Activated naive CD8-positive, alpha-beta T cell (primary cell): ENCODE results near the gene FAH.
"Not testable (repeated sequence)": the region's sequence is repeated elsewhere in the genome, so short reads cannot be mapped to it uniquely, and the experiment has no call there.

Source experiments
- H3K27ac Mint-ChIP-seq: one replicate; pipeline ENCODE4 v1.8.0; 2021; ENCODE audit warnings: mixed read lengths
- H3K27me3 Mint-ChIP-seq: one replicate; pipeline ENCODE4 v1.8.0; 2021; ENCODE audit warnings: mixed read lengths
- H3K36me3 Mint-ChIP-seq: one replicate; pipeline ENCODE4 v1.8.0; 2021; ENCODE audit warnings: mixed read lengths
- H3K4me1 Mint-ChIP-seq: one replicate; pipeline ENCODE4 v1.8.0; 2021; ENCODE audit warnings: low read depth, mixed read lengths
- H3K4me3 Mint-ChIP-seq: one replicate; pipeline ENCODE4 v1.8.0; 2021; ENCODE audit warnings: mild to moderate bottlenecking, mixed read lengths
- H3K9me3 Mint-ChIP-seq: one replicate; pipeline ENCODE4 v1.8.0; 2021; ENCODE audit warnings: low read depth, mixed read lengths

FAH gene

DNA sequence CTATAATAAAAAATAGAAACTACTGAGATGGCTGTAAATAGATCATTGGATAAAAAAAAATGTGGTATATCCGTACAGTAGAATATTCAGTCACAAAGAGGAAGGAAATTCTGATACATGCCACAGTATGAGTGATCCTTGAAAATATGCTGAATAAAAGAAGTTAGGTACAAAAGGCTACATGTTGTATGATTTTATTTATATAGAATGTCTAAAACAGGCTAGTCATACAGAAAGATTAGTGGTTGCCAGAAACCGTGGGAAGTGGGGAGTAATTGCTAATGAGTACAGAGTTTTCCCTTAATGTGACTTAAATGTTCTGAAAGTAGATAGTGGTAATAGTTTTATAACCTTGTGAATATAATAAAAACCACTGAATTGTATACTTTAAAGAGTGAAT, 24.9 kb upstream of the FAH start:
- no peaks in the 10 kb centered on the region for H3K4me1 Mint-ChIP-seq
- H3K9me3 Mint-ChIP-seq = no peaks in the 10 kb centered on the region
- no peaks in the 10 kb centered on the region for H3K27me3 Mint-ChIP-seq
- no peak overlapping the region for H3K27ac Mint-ChIP-seq
- peaks cover 15% of the 10 kb centered on the region for H3K36me3 Mint-ChIP-seq
- no peak overlapping the region for H3K4me3 Mint-ChIP-seq

DNA sequence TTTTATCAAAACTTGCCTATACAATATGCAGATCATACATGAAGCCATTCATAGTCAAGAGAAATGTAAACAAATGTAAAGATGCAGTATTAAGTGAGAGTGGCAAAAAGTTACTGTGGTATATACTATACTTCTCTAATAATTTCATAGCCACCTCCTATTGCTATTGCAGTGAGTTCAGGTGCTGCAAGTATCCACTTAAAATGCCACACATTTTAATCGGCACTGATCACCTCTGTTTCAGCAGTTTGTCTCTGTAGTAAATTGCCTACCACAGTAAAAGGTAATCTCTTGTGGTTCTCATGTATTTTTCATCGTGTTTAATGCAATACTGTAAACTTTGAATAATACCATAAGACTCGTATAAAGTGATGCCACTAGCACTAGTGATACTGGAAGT, 20.4 kb upstream of the FAH start:
- Mint-ChIP-seq H3K27ac (no peak overlapping the region), H3K4me1 (no peaks in the 10 kb centered on the region), H3K9me3 (no peaks in the 10 kb centered on the region), H3K36me3 (peaks cover 13% of the 10 kb centered on the region), H3K27me3 (no peaks in the 10 kb centered on the region), H3K4me3 (no peak overlapping the region)

DNA sequence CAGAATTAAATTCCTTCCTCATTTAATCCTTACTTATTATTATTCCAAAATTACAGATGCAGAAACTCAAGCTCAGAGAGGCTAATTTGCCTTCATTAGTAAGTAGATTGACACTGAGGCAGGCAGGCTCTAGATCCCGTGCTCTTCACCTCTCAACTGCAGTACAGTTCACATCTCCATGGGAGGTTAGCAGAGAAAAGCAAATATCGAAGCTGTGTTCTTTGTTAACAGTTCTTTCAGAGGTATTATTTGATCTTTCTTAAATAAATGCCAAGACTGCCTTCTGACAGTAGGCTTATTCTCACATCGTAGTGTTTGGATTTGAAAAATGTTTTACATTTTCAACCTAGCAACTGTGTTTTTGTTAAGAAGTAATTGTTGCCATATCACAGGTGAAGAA, 15.9 kb upstream of the FAH start:
- Mint-ChIP-seq H3K4me3 (no peak overlapping the region), H3K4me1 (no peaks in the 10 kb centered on the region), H3K27me3 (no peaks in the 10 kb centered on the region), H3K36me3 (peaks cover 11% of the 10 kb centered on the region), H3K27ac (no peak overlapping the region), H3K9me3 (no peaks in the 10 kb centered on the region)

DNA sequence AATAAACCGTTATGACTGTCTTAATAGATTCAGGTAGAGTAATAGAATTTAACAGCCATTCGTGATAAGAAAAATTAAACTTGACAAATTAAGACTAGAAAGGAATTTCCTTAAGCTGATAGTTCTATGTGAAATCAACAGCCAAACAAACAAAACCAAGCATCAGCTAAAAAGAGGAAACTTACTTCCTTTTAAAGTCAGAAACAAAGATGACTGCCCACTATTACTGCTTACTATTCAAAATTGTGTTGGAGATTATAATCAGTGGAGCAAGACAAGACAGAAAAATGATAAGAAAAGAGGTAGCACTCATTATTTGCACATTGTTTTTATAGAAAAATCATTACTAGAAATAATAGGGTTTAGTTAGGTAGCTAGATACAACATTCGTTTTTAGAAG, 13.8 kb upstream of the FAH start:
- Mint-ChIP-seq H3K9me3 (no peaks in the 10 kb centered on the region), H3K4me1 (no peaks in the 10 kb centered on the region), H3K4me3 (no peak overlapping the region), H3K27me3 (no peaks in the 10 kb centered on the region), H3K36me3 (peaks cover 11% of the 10 kb centered on the region), H3K27ac (no peak overlapping the region)

DNA sequence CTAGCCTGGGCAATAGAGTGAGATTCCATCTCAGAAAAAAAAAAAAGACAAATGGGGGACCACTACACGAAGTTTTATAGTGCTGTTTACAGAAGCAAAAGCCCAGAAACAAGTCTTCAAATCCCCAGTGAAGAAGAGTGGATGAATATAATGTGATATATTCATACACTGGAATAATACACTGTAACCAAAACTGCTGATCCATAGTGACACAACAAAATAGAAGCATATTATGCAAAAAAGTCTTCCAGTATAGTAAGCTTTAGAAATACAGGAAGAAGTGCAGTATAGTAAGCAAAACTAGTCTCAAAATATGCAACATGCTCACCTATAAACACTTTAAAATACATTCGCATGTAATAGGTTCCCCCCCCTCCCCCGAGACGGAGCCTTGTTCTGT, 11.9 kb upstream of the FAH start:
- no peaks in the 10 kb centered on the region for H3K9me3 Mint-ChIP-seq
- H3K4me1 Mint-ChIP-seq = no peaks in the 10 kb centered on the region
- no peak overlapping the region for H3K27ac Mint-ChIP-seq
- H3K4me3 Mint-ChIP-seq = no peak overlapping the region
- peaks cover 12% of the 10 kb centered on the region for H3K36me3 Mint-ChIP-seq
- H3K27me3 Mint-ChIP-seq = no peaks in the 10 kb centered on the region

DNA sequence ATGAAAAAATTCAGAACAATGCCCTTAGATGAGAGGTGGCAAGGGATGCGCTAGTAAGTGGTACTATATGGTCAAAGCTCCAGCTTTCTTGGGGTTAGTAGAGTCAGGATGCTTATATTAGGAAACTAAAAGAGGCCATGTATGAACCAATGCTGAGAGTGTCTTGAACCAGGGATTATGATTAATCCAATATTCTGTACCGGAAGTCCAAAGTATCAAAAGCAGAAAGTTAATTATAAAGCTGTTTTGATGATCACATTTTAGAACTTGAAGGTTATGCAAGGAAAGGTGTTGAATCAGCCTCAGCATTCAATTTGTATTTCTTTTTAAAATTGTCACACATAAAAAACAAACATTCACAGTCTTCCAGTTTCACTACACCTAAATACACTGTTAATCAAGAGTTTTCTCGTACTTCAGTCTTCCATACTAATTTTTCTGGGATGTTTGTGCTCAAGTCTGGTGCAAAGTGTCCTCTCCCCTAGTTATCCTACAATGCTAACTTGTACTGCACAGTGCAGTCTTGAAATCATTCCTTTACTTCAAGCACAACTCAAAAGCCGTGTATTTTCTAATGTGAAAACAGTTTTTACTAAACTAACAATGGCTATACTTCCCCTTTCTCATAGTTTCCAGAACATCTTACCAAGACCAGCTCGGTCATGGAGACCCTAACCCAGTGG, 10.7 kb upstream of the FAH start:
- H3K36me3 Mint-ChIP-seq = peaks cover 12% of the 10 kb centered on the region
- no peak overlapping the region for H3K27ac Mint-ChIP-seq
- no peaks in the 10 kb centered on the region for H3K27me3 Mint-ChIP-seq
- H3K4me3 Mint-ChIP-seq = no peak overlapping the region
- no peaks in the 10 kb centered on the region for H3K4me1 Mint-ChIP-seq
- peaks cover 2% of the 10 kb centered on the region for H3K9me3 Mint-ChIP-seq

DNA sequence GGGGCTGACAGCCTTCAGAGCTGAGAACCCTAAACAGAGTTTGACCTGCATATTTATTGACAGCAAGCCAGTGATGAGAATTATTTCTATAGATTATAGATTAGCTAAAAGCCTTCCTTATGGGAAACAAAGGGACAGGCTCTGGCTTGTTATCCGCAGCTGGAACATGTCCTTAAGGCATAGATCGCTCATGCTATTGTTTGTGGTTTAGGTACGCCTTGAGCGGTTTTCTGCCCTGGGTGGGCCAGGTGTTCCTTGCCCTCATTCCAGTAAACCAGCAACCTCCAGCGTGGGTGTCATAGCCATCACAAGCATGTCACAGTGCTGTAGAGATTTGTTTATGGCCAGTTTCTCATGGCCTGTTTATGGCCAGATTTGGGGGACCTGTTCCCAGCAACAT, 10.2 kb upstream of the FAH start:
- H3K9me3 Mint-ChIP-seq = peaks cover 2% of the 10 kb centered on the region
- H3K27me3 Mint-ChIP-seq = no peaks in the 10 kb centered on the region
- no peaks in the 10 kb centered on the region for H3K4me1 Mint-ChIP-seq
- no peak overlapping the region for H3K4me3 Mint-ChIP-seq
- H3K36me3 Mint-ChIP-seq = peaks cover 7% of the 10 kb centered on the region
- no peak overlapping the region for H3K27ac Mint-ChIP-seq

DNA sequence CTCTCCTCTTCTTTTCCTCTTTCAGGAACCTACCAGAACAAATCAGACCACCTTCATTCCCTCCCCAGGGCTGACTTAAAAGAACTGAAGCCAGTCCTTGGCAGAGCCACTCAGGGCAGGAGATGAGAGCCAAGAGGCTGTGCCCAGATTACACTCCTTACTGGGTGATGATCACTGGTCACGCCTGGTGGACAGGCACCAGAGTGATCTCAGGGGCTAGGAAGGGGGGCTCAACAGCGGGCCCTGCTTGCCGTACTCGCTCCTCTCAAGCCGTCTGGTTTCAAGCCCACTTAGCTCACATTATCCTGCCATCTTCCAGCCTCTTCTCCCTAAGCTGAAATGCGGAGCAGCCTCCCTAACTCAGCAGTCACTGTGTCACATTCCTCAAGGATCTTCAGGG, 1.7 kb upstream of the FAH start:
- H3K36me3 Mint-ChIP-seq = no peaks in the 10 kb centered on the region
- no peak overlapping the region for H3K27ac Mint-ChIP-seq
- H3K27me3 Mint-ChIP-seq = no peaks in the 10 kb centered on the region
- H3K4me1 Mint-ChIP-seq = peaks cover 15% of the 10 kb centered on the region
- peaks cover 2% of the 10 kb centered on the region for H3K9me3 Mint-ChIP-seq
- no peak overlapping the region for H3K4me3 Mint-ChIP-seq

DNA sequence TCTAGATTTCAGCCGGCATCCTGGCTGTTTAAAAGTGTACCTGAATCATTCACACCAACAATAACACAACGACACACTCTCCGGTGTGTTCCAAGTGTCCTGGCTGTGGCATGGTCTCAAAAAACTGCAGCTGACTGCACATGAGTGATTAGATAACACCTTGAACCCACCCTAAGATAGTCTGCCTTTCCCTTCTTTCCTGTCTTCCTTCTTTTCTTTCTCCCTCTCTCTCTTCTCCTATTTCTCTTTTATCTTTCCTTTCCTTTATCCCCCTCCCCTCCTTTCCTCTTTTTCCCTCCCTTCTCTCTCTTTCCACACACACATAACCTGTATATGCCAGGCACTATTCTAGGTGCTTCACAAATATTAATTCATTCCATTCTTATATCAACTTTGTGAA, 1.2 kb upstream of the FAH start:
- H3K9me3 Mint-ChIP-seq = no peaks in the 10 kb centered on the region
- peak overlapping the region; percentile 87 for H3K4me3 Mint-ChIP-seq
- no peaks in the 10 kb centered on the region for H3K36me3 Mint-ChIP-seq
- H3K27ac Mint-ChIP-seq = peak overlapping the region; percentile 76
- H3K27me3 Mint-ChIP-seq = no peaks in the 10 kb centered on the region
- peaks cover 15% of the 10 kb centered on the region for H3K4me1 Mint-ChIP-seq

DNA sequence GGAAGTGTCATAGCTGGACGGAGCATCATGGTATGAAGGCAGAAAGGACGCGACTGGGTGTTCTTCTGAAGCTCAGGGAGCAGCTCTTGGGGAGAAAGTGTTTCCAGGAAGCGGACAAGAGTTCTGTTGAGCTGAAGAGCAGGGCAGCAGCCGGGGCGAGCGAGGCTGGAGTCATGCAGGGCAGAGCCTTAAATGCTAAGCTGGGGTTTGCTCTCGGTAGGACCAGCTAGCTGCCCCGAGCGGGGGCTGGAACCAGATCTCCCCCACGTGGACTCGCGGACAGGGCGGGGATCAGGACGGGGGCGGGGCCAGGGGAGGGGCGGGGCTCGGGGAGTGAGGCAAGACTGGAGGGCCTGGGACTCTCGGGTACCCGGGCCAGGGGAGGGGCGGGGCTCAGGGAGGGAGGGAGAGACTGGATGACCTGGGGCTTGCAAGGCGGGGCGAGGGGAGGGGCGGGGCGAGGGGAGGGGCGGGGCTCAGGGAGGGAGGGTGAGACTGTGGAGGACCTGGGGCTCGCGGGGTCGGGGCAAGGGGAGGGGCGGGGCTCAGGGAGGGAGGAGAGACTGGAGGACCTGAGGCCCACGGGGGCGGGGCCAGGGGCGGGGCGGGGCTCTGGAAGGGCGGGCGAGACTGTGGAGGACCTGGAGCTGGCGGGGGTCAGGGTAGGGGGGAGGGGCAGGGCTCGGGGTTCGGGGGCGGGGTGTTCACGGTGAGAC, 461 bp upstream of the FAH start:
- Mint-ChIP-seq H3K36me3 (no peaks in the 10 kb centered on the region), H3K9me3 (no peaks in the 10 kb centered on the region), H3K27ac (peak overlapping the region; percentile 76), H3K4me3 (peak overlapping the region; percentile 87), H3K27me3 (no peaks in the 10 kb centered on the region), H3K4me1 (peaks cover 15% of the 10 kb centered on the region)

DNA sequence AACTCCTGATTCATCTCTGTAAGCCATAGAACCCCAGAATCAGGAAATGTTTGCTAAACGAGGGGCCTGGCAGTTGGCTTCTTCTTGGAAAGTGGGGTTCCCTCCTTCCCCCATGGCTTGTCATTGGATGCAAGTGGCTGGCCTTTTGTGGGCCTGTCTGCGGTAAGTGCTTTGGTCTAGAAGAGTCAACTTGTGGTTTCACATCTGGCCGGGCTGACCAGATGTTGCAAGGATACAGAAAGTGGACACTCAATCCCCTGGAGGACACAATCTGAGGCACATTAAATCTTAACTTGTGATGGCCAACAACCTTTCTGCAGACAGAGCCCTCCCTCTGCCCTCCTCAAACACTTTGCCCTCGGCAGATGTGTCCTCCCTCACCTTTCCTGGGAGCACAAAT, 1.1 kb downstream of the FAH start:
- peak overlapping the region; percentile 93 for H3K4me3 Mint-ChIP-seq
- no peak overlapping the region for H3K27ac Mint-ChIP-seq
- no peaks in the 10 kb centered on the region for H3K9me3 Mint-ChIP-seq
- peaks cover 2% of the 10 kb centered on the region for H3K36me3 Mint-ChIP-seq
- H3K27me3 Mint-ChIP-seq = no peaks in the 10 kb centered on the region
- H3K4me1 Mint-ChIP-seq = peaks cover 15% of the 10 kb centered on the region

DNA sequence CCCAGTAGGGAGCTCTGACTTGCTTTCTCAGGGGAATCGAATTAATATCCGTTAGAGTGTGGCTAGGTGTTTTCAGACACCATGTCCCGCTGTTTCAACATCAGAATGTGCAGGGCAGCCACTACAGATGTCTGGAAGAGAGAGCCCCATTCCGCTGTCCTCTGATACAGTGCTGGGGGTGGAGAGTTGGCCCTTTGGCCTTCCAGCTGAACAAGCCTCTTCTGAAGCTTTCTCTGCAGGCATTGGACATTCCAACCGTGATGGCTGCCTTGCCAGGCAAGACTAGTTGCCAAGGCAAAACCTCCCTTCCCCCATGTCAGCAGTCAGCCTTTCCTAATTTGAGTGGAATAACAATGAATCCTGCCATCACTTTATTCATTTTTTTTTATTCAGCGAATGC, 1.5 kb downstream of the FAH start:
- H3K4me1 Mint-ChIP-seq = peaks cover 15% of the 10 kb centered on the region
- H3K4me3 Mint-ChIP-seq = peak overlapping the region; percentile 59
- no peak overlapping the region for H3K27ac Mint-ChIP-seq
- no peaks in the 10 kb centered on the region for H3K9me3 Mint-ChIP-seq
- H3K27me3 Mint-ChIP-seq = no peaks in the 10 kb centered on the region
- peaks cover 3% of the 10 kb centered on the region for H3K36me3 Mint-ChIP-seq

DNA sequence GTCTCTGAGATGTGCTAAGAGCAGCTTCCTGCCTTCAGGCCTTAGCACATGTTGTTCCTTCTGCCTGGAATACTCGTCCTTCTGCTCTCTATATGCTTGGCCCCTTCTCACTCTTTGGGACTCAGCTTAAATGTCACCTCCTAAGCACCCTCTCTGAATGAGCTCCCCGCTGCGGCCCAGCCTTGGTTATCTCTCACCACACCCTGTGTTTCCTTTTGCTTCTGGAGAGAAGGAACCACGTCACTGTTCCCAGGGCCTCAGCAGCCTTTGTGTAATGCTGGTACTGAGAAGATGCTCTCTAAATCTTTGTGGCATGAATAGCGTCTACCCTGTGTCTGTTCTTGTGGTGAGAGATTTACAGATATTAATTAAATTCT, 2.2 kb downstream of the FAH start:
- H3K27me3 Mint-ChIP-seq = no peaks in the 10 kb centered on the region
- peak overlapping the region; percentile 59 for H3K4me3 Mint-ChIP-seq
- peak overlapping the region; percentile 22 for H3K27ac Mint-ChIP-seq
- peaks cover 16% of the 10 kb centered on the region for H3K4me1 Mint-ChIP-seq
- no peaks in the 10 kb centered on the region for H3K9me3 Mint-ChIP-seq
- H3K36me3 Mint-ChIP-seq = peaks cover 4% of the 10 kb centered on the region

DNA sequence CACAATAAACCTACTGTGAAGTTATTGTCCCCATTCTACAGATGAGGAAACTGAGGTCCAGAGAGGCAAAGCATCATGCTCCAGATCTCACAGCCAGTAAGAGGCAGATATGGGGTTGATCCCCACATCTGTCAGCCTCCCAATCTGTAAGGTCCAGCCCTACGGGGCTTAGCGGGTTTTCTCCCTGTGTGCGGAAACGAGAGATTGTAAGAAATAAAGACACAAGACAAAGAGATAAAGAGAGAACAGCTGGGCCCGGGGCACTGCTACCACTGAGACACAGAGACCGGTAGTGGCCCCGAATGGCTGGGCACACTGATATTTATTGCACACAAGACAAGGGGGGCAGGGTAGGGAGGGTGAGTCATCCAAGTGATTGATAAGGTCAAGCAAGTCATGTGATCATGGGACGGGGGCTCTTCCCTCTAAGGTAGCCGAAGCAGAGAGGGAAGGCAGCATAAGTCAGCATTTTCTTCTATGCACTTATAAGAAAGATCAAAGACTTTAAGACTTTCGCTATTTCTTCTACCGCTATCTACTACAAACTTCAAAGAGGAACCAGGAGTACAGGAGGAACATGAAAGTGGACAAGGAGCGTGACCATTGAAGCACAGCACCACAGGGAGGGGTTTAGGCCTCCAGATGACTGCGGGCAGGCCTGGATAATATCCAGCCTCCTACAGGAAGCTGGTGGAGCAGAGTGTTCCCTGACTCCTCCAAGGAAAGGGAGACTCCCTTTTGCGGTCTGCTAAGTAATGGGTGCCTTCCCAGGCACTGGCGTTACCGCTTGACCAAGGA, 2.8 kb downstream of the FAH start:
- H3K36me3 Mint-ChIP-seq, H3K27ac Mint-ChIP-seq, H3K27me3 Mint-ChIP-seq, H3K9me3 Mint-ChIP-seq: not testable (repeated sequence)
- peaks cover 18% of the 10 kb centered on the region for H3K4me1 Mint-ChIP-seq
- peak overlapping the region; percentile 59 for H3K4me3 Mint-ChIP-seq

DNA sequence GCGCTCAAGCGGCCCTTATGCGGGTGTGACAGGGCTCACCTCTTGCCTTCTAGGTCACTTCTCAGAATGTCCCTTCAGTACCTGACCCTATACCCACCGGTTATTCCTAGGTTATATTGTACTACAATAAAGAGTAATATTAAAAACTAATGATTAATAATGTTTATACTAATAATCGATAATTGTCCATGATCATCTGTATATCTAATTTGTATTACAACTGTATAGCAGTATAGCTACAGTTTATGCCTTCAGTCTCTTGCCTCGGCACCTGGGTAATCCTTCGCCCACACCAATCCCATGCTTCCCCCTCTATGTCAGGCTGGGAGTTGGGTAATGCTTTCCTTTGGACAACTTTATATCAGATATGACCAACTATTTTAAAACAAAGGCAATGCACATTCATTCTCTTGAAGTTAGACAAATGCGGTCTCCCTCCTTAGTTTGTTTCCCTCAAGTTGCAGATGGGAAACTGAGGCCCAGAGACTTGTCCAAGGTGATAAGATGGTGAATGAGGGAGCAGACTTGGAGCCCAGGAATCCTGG, 3.4 kb downstream of the FAH start:
- no peak overlapping the region for H3K27ac Mint-ChIP-seq
- H3K9me3 Mint-ChIP-seq = no peaks in the 10 kb centered on the region
- H3K4me3 Mint-ChIP-seq = no peak overlapping the region
- H3K36me3 Mint-ChIP-seq = peaks cover 6% of the 10 kb centered on the region
- peaks cover 23% of the 10 kb centered on the region for H3K4me1 Mint-ChIP-seq
- H3K27me3 Mint-ChIP-seq = no peaks in the 10 kb centered on the region
